GM18505 (cell line): Measurements from ENCODE around the gene MED28.
A peak's percentile ranks its signal among the peaks of the same experiment; 100 is the strongest.

Experiments
- ATAC-seq: cut with Tn5 transposase; IDR thresholded peaks from one replicate; pipeline ENCODE4 v1.9.1; 2021; ENCODE audit not compliant: unreplicated experiment
- POLR2A ChIP-seq: IDR thresholded peaks from 4 replicates; pipeline ENCODE4 v1.6.1; 2011; ENCODE audit warnings: borderline replicate concordance; ENCODE audit not compliant: insufficient read depth, insufficient read length; ENCODE audit errors: extremely low read depth

MED28 gene

GRCh38 chr4:17589355-17589754 is 25.1 kb upstream of the MED28 start:
- TF ChIP-seq POLR2A, result no peak
- no peak for ATAC-seq

DNA sequence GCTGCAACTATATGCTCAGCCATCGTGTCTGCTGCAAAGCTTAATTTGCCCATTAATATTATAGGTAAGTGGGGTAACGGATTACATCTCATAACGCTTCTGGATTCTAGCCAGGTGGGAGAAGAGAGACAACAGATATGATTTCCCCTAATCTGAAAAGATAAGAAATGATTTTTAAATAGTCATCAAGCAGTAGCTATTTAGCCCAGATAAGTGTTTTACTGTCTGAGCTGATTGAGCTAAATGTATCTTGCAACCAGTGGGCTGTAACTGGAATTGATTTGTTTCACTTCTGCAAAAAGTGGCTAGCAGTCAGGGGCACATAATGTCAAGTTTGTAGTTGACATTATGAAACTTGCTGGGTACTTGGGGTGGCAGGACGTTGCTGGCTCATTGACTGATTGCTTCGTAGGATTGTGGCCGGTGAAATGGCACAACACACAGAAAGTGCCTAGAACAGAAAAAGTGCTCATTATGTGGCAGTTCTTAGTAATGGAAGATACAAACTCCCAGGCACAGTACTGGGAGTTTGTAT is 18.9 kb upstream of the MED28 start:
- ATAC-seq, result peak; percentile 86

DNA sequence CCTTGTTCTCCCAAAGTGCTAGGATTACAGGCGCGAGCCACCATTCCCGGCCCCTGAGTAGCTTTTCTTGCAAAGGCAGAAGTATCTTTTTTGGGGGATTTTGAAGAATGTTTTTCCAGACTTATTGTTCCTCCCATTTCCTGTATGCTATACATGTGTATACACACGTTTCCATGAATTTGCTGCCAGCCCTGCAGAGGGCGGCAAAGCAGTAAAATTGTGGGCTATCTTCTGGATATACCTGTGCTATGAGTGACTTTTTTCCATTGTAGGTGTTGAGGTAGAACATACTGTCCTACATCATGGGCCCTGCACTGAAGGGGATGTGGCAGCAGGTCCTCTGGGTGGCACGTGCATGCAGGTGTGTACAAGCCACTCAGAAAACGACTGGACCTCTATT is 16.9 kb upstream of the MED28 start:
- no peak for TF ChIP-seq POLR2A
- ATAC-seq, result no peak

More for the DNA sequence above, 18.9 kb upstream of the MED28 start:
- TF ChIP-seq POLR2A, result no peak

DNA sequence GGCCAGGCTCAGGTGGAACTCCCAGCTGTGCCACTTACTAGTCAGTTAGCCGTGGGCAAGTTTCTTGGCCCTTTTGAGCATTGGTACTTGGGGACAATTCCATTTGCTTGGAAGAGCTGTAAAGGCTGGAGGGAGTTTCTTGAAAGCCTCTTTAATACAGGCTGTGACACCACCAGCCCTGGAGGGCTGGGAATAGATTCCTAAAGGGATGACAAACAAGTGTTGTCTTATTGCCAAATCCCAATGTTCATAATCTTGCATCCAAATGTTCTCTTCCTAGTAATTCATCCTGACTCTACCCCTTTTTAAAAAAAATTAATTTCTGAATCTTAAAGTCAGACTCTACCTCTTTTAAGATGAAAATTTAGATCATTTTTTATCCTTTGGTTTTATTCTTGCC is 14.6 kb upstream of the MED28 start:
- TF ChIP-seq POLR2A, result no peak

GRCh38 chr4:17605236-17605635 is 9.2 kb upstream of the MED28 start:
- TF ChIP-seq POLR2A, result no peak
- no peak for ATAC-seq

More for the DNA sequence above, 14.6 kb upstream of the MED28 start:
- ATAC-seq, result no peak

DNA sequence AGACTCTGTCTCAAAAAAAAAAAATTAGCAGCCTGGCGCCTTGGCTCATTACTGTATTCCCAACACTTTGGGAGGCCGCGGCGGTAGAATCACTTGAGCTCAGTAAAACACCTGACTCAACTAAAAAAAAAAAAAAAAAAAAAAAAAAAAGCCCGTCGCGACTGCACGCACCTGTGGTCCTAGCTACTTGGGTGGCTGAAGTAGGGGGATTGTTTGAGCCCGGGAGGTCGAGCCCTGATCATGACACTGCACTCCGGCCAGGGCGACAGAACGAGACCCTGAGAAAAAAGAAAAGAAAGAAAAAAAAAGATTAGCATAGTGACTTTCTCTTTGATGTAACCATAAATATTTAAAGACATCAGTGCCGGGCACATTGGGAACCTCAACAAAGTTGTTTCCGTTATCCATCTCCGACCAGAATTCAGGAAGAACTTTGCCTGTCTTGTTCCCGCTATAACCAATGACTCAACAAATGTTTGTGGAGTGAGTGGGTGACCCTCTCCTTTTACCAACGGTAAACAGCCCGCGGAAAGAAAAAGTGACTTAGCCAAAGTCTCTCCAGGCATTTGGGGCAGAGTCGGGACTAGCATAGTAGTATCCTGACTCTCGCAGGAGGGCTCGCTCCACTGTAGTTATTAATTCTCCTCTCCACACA is 553 bp upstream of the MED28 start:
- TF ChIP-seq POLR2A, result no peak
- ATAC-seq, result peak; percentile 49

DNA sequence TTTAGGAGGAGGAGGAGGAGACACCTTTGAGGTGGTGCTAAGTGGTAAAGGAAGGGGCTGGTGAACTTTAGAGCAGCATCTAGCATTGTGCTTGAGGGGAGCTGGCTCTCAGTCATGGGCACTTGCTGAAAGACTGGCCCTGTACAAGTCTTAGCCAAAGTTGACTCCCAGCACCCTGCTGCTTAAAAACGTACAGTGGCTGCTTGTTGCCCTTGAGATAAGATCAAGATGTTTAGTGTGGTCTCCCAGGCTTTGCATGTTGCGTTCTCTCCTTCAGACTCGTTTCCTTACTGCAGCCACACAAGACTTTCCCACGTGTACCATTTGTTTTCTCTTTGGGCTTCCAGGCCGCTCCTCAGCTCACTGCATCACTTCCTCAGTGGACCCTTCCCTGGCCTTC is 1.8 kb downstream of the MED28 start:
- ATAC-seq, result no peak
- TF ChIP-seq POLR2A, result no peak

- no peak for TF ChIP-seq POLR2A
- no peak for ATAC-seq
Measured at GRCh38 chr4:17618926-17619325, 4.5 kb downstream of the MED28 start.

- TF ChIP-seq POLR2A, result no peak
Measured at GRCh38 chr4:17619416-17620105, 5.1 kb downstream of the MED28 start.

DNA sequence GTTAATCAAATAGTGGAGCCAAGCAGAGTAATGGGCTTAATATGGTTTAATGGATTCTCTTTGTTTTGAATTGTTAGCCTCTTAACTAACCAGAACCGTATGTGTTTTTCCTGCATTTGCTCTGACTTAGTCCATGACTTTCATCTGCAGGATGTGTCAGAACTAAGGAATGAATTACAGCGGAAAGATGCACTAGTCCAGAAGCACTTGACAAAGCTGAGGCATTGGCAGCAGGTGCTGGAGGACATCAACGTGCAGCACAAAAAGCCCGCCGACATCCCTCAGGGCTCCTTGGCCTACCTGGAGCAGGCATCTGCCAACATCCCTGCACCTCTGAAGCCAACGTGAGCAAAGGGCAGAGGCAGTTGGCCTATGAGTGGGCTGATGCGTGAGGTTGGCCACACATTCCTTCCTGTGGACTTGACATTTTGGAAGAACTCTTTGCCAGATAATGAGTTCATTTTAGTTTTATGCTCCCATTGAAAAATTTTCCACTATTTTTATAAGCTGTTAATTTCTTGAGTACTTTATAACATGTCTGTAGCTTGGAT is 9.1 kb downstream of the MED28 start:
- TF ChIP-seq POLR2A, result no peak
- ATAC-seq, result no peak

More at GRCh38 chr4:17619416-17620105, 5.1 kb downstream of the MED28 start:
- no peak for ATAC-seq

- no peak for ATAC-seq
- no peak for TF ChIP-seq POLR2A
Measured at GRCh38 chr4:17624821-17625220, 10.4 kb downstream of the MED28 start.

DNA sequence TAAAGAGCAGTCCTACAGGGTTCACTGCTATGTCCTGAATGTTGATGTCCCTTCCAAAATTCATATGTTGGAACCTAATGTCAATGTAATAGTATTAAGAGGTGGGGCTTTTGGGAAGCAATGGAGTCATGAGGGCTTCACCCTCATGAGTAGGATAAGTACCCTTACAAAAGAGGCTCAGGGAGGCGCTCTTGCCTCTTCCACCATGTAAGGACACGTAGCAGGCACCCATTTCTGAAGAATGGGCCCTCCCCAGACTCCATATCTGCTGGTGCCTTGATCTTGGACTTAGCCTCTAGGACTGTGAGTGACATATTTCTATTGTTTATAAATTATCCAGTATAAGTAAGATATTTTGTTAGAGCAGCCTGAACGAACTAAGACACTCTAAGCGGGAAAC is 15.8 kb downstream of the MED28 start:
- no peak for TF ChIP-seq POLR2A
- no peak for ATAC-seq

DNA sequence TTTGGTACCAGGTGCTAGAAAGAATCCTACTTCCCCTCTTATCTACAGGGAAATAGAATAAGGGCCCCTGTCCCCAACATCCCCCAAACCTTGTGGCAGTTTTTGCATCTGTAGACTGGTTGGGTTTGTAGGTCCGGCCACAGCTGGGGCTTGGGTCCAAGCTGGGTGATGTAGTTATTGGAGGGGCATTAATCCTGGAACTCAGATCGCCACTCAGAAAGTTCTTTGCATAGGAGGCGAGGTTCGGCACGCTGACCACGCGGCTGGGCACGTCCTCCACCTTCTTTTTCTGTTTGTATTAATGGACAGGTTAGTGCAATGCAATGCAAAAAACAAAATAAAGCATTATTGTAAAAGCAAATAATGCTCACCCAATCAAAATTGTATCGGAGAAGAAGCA is 19.2 kb downstream of the MED28 start:
- no peak for TF ChIP-seq POLR2A
- no peak for ATAC-seq

GRCh38 chr4:17635056-17635455 is 20.6 kb downstream of the MED28 start:
- TF ChIP-seq POLR2A, result no peak
- ATAC-seq, result no peak

GRCh38 chr4:17636341-17636695 is 21.9 kb downstream of the MED28 start:
- no peak for ATAC-seq
- TF ChIP-seq POLR2A, result no peak
